Measurements from ENCODE around the gene P2RX7. TPM values are rescaled to one million over a fixed set of nuclear protein-coding genes. Genes with fewer than 3 reads are reported as not detected.
"Not testable (repeated sequence)": the region's sequence is repeated elsewhere in the genome, so short reads cannot be mapped to it uniquely, and the experiment has no call there.

The P2RX7 gene
- total and polyA plus RNA-seq, 2 donors (not counting 1 experiment from before 2014, with no cell fraction given), result 1.9 to 17.2 TPM

DNA sequence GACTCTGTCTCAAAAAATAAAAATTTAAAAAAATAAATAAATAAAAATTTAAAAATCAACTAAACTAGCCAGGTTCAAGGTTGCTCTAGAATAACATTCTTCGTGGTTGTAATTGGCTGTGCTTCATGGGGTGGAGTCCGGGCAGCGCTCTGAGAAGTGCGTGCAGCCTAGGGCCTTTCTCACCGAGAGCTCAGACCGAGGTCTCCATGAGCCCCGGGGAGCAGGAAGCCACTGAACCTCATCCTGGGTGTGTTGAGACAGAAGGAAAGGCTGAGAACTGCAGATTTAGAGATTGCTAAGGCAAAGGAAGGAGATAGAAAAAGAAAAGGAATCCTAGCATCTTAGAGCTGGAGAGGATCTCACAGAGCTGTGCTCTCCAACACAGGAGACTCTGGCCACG is 91.9 kb downstream of the P2RX7 start:
- H3K27me3 ChIP-seq (ENCODE audit: control insufficient read depth, insufficient read depth, low read length), result no peaks in the 10 kb centered on the region
- no peak overlapping the region for H3K9ac ChIP-seq (ENCODE audit: insufficient read depth, low read length)
- H2AFZ ChIP-seq (ENCODE audit: low read length), result no peak overlapping the region
- peaks cover 11% of the 10 kb centered on the region for H3K36me3 ChIP-seq (ENCODE audit: control insufficient read depth, insufficient read depth, low read length)
- no peaks in the 10 kb centered on the region for H4K20me1 ChIP-seq (ENCODE audit: control insufficient read depth, extremely low read depth, insufficient read depth, low read length)
- no peak overlapping the region for H3K4me2 ChIP-seq (ENCODE audit: extremely low read depth, insufficient read depth, low read length)
- H3K27ac ChIP-seq (ENCODE audit: insufficient read depth, low read length), result no peak overlapping the region
- TF ChIP-seq, protein P1, sequence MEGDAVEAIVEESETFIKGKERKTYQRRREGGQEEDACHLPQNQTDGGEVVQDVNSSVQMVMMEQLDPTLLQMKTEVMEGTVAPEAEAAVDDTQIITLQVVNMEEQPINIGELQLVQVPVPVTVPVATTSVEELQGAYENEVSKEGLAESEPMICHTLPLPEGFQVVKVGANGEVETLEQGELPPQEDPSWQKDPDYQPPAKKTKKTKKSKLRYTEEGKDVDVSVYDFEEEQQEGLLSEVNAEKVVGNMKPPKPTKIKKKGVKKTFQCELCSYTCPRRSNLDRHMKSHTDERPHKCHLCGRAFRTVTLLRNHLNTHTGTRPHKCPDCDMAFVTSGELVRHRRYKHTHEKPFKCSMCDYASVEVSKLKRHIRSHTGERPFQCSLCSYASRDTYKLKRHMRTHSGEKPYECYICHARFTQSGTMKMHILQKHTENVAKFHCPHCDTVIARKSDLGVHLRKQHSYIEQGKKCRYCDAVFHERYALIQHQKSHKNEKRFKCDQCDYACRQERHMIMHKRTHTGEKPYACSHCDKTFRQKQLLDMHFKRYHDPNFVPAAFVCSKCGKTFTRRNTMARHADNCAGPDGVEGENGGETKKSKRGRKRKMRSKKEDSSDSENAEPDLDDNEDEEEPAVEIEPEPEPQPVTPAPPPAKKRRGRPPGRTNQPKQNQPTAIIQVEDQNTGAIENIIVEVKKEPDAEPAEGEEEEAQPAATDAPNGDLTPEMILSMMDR (conservative IDR thresholded peaks at IDR 0.05 in 1 of 2, IDR thresholded peaks at IDR 0.05 in 1 of 2; ENCODE audit: low read depth in 1 of 2, low read length in 2 of 2), result no peak
- TF ChIP-seq EZH2 (IDR thresholded peaks at IDR 0.05; ENCODE audit: low read length, missing control alignments), result no peak
- no peaks in the 10 kb centered on the region for H3K79me2 ChIP-seq (ENCODE audit: control insufficient read depth, insufficient read depth, low read length)
- no peak overlapping the region for H3K4me3 ChIP-seq (replicated peaks in 1 of 4; ENCODE audit: control extremely low read depth in 1 of 4, insufficient read depth in 1 of 4, low read depth in 3 of 4, low read length in 4 of 4)
- H3K9me3 ChIP-seq (ENCODE audit: control insufficient read depth, insufficient read depth, low read depth, low read length), result no peaks in the 10 kb centered on the region
- no peaks in the 10 kb centered on the region for H3K4me1 ChIP-seq (ENCODE audit: control insufficient read depth, extremely low read depth, insufficient read depth, low read length)
- no peak for DNase-seq (ENCODE audit: low read depth in 2 of 2)

GRCh38 chr12:121226399-121226798 is 93.7 kb downstream of the P2RX7 start:
- no peak overlapping the region for H3K9ac ChIP-seq (ENCODE audit: insufficient read depth, low read length)
- no peaks in the 10 kb centered on the region for H3K27me3 ChIP-seq (ENCODE audit: control insufficient read depth, insufficient read depth, low read length)
- H3K4me3 ChIP-seq (replicated peaks in 1 of 4; ENCODE audit: control extremely low read depth in 1 of 4, insufficient read depth in 1 of 4, low read depth in 3 of 4, low read length in 4 of 4), result no peak overlapping the region
- H3K79me2 ChIP-seq (ENCODE audit: control insufficient read depth, insufficient read depth, low read length), result no peaks in the 10 kb centered on the region
- H3K9me3 ChIP-seq (ENCODE audit: control insufficient read depth, insufficient read depth, low read depth, low read length), result no peaks in the 10 kb centered on the region
- DNase-seq (ENCODE audit: low read depth in 2 of 2), result no peak
- no peak overlapping the region for H2AFZ ChIP-seq (ENCODE audit: low read length)
- no peak overlapping the region for H3K4me2 ChIP-seq (ENCODE audit: extremely low read depth, insufficient read depth, low read length)
- H3K36me3 ChIP-seq (ENCODE audit: control insufficient read depth, insufficient read depth, low read length), result peaks cover 12% of the 10 kb centered on the region
- no peaks in the 10 kb centered on the region for H4K20me1 ChIP-seq (ENCODE audit: control insufficient read depth, extremely low read depth, insufficient read depth, low read length)
- H3K4me1 ChIP-seq (ENCODE audit: control insufficient read depth, extremely low read depth, insufficient read depth, low read length), result no peaks in the 10 kb centered on the region
- TF ChIP-seq, protein P1 (conservative IDR thresholded peaks at IDR 0.05 in 1 of 2, IDR thresholded peaks at IDR 0.05 in 1 of 2; ENCODE audit: low read depth in 1 of 2, low read length in 2 of 2), result no peak
- no peak for TF ChIP-seq EZH2 (IDR thresholded peaks at IDR 0.05; ENCODE audit: low read length, missing control alignments)
- no peak overlapping the region for H3K27ac ChIP-seq (ENCODE audit: insufficient read depth, low read length)

DNA sequence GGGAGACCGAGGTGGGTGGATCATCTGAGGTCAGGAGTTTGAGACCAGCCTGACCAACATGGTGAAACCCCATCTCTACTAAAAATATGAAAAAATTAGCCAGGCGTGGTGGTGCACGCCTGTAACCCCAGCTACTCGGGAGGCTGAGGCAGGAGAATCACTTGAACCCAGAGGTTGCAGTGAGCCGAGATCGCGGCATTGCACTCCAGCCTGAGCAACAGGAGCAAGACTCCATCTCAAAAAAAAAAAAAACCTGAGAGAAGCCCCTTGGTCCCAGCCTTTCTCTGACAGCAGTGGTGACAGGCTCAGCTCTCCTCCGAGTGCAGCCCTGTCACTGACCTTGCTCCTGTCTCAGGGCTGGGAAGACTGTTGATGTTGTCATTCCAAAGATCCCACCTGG is 94.2 kb downstream of the P2RX7 start:
- peaks cover 12% of the 10 kb centered on the region for H3K36me3 ChIP-seq (ENCODE audit: control insufficient read depth, insufficient read depth, low read length)
- not testable (repeated sequence) for H3K27ac ChIP-seq (ENCODE audit: insufficient read depth, low read length); H2AFZ ChIP-seq (ENCODE audit: low read length); H3K27me3 ChIP-seq (ENCODE audit: control insufficient read depth, insufficient read depth, low read length); DNase-seq (ENCODE audit: low read depth in 2 of 2); H3K9ac ChIP-seq (ENCODE audit: insufficient read depth, low read length); H3K79me2 ChIP-seq (ENCODE audit: control insufficient read depth, insufficient read depth, low read length); H3K4me1 ChIP-seq (ENCODE audit: control insufficient read depth, extremely low read depth, insufficient read depth, low read length); H3K4me2 ChIP-seq (ENCODE audit: extremely low read depth, insufficient read depth, low read length); H3K9me3 ChIP-seq (ENCODE audit: control insufficient read depth, insufficient read depth, low read depth, low read length); H3K4me3 ChIP-seq (replicated peaks in 1 of 4; ENCODE audit: control extremely low read depth in 1 of 4, insufficient read depth in 1 of 4, low read depth in 3 of 4, low read length in 4 of 4); H4K20me1 ChIP-seq (ENCODE audit: control insufficient read depth, extremely low read depth, insufficient read depth, low read length)
